GM19239 (cell line): Measurements from ENCODE around the gene SLC25A51.
A peak's percentile ranks its signal among the peaks of the same experiment; 100 is the strongest.
"Not testable (repeated sequence)": the region's sequence is repeated elsewhere in the genome, so short reads cannot be mapped to it uniquely, and the experiment has no call there.

Source experiments
- DNase-seq: peaks from one replicate; pipeline ENCODE4 v3.0.0; 2011; ENCODE audit warnings: low spot score; ENCODE audit not compliant: insufficient read length
- FAIRE-seq: peaks from 2 replicates; lab custom pipeline; 2011; peaks lifted over from hg19 to GRCh38; lab: Jason Lieb, UNC

Gene SLC25A51

DNA sequence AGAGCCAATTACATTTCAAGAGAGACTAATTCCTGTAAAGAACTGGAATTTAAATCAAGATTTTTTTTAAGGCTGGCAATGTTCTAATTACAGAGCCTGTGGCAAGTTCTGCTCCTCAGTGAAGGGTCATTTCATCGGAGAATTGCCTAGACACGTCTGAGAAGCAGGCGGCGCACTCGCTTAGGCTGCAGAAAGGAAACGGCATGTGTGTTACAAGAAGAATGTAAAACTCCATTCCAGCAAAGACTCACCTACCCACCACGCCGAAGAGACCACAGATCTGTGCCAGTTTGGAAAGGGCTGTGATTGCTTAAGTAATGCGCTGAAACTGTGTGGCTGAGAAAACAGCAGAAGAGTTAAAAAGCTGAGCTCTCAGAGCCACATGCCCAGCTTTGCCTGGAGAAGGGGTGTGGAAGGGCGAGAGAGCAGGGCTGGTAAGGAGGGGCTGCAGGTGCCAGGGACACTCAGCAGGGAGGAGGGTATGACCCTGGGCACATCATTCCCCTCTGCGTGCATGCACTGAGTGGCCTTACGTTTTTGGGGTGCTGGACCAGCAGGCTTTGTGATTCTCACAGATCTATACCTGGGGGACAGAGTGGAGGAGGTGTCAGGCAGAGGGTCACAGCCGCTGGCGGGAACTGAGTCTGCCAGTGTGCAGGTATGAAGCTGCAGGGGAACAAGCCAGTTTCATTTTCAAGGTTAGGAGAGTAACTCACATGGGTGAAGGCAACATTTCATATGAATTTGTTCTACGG is 17.8 kb upstream of the SLC25A51 start:
- FAIRE-seq: no peak
- DNase-seq: no peak

DNA sequence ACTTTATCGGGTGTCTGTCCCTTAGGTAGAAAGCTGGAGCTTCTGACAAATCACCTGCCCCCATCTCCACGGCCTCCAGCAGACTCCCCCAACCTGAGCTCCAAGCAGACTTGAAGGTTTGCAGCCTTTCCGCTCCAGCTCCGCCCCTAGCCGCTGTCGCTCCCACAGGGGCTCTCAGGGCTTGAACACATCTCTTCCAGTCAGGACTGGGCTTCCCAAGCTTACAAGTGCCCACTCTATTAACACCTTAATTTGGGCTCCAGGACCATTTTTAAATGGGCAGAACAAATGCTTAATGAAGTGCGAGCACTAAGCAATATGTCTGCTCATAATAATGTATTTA is 17.2 kb upstream of the SLC25A51 start:
- DNase-seq: no peak
- FAIRE-seq: no peak

- DNase-seq (peak; percentile 31), FAIRE-seq (peak; percentile 78)
These were observed 16.7 kb upstream of the SLC25A51 start for GRCh38 chr9:37920471-37921167.

GRCh38 chr9:37919956-37920335 is 16.0 kb upstream of the SLC25A51 start:
- DNase-seq: no peak
- no peak for FAIRE-seq

GRCh38 chr9:37919246-37919955 is 15.5 kb upstream of the SLC25A51 start:
- DNase-seq (no peak), FAIRE-seq (no peak)

DNA sequence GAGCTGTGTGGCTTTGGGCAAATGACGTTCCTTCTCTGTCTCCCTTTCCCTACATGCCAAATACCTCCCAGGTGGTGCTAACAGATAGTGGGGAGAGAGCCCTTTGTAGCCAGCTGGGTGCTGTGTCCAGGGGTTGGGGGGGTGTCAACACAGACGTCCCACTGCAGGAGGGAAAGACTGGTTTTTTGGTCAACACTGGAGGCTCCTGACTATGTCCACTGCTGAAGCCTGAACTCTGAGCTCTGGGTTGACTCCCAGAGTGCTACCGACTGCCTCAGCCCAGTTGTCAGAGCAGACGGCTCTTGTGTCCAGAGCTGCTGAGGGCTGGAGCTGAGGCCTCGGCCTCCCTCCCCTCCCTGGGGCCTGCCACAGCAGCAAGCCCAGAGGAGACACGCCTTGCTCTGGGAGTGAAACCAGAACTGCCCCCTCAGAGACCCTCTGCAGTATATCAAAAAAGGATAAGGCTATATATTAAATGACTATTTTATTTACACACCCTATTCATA is 14.8 kb upstream of the SLC25A51 start:
- DNase-seq: no peak
- FAIRE-seq: no peak

DNA sequence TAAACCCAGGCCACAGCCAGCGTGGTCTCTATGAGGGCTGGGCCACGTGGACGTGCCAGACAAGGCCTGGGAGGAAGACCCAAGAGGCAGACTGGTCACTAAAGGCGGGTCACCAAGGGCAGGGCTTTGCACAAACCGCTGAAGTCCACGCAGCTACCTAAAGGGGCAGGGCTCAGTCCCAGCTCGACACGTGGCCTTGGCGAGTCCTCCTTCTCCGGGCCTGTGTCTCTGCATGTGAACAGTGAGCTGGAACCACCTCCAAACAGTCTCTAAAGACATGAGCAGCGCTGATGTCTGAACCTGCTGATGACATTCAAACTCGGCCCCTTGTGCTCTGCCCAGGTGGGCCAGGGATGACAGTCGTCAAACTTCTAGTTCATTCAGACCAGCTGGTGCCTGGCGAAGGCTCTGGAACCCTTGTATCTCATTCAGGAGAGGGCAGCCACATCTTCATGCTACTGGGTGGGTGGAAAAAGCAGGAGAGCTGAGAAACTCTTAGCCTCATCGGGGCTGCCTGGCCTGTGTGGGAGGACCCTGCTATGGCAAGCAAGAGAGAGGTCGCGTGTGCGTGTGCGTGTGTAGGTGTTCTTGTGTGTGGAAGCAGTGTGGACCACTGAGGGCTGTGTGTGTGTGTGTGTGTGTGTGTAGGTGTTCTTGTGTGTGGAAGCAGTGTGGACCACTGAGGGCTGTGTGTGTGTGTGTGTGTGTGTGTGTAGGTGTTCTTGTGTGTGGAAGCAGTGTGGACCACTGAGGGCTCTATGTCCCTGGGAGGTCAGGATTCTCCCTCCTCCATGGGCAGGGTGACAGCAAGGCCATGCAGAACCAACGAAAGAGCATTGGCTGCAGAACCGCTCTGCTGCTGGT is 14.1 kb upstream of the SLC25A51 start:
- DNase-seq (no peak), FAIRE-seq (no peak)

DNA sequence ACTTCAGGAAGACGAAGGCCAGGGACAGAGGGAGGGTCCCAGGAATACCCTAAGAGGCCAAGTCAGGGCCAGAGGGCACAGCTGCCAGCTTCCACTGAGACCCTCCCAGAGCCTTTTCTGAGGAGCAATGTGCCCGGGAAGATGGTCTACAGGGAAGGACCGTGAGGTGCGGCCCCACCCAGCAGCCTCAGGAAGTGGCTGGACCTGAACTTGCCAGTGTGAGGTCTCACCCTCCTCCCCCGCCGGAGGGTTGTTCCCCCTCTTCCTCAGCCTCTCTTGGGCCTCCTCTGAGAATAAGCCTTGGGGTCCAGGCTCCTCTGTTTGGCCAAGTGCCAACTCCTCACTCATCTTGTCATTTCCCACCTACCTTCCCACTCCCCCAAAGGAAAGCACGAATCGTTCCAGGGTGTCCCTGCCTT is 13.4 kb upstream of the SLC25A51 start:
- FAIRE-seq: no peak
- no peak for DNase-seq

- DNase-seq (no peak), FAIRE-seq (no peak)
These were observed 12.8 kb upstream of the SLC25A51 start for GRCh38 chr9:37916471-37917312.

GRCh38 chr9:37915911-37916470 is 12.1 kb upstream of the SLC25A51 start:
- FAIRE-seq: no peak
- no peak for DNase-seq

- no peak for DNase-seq
- FAIRE-seq: no peak
These were observed 10.9 kb upstream of the SLC25A51 start for GRCh38 chr9:37914701-37915358.

- DNase-seq (no peak), FAIRE-seq (no peak)
These were observed 10.2 kb upstream of the SLC25A51 start for GRCh38 chr9:37914154-37914551.

DNA sequence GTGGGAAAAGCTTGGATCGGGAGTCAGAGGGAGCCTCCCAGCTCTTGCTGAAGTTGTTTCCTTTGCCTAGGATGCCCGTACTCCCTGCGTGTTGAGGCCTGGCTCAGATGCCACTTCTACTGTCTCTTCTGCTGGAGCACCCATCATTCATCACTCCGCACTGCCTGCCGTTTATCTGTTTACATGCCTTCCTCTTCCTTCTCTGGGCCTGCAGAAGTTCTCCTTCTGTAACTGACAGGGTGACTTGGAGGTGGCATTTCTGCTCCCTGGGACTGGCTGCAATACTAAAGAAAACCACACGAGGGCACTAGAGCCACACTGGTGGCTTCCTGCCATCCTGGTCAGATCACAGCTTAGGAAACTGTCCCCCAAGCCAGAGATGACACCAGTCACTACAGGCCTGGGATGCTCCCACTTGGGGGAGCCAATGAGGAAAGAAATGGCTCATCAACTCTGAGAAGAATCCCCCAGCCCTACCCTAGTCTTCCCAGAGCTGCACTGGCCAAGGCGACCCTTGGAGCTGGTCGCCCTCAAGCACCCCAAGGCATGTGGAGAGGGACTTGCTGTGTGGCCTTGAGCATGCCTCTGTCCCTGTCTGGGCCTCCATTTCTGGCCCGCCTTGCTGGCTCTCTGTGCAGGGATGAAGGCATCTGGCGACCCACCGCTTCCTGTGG is 9.7 kb upstream of the SLC25A51 start:
- DNase-seq: peak; percentile 81
- peak; percentile 97 for FAIRE-seq

DNA sequence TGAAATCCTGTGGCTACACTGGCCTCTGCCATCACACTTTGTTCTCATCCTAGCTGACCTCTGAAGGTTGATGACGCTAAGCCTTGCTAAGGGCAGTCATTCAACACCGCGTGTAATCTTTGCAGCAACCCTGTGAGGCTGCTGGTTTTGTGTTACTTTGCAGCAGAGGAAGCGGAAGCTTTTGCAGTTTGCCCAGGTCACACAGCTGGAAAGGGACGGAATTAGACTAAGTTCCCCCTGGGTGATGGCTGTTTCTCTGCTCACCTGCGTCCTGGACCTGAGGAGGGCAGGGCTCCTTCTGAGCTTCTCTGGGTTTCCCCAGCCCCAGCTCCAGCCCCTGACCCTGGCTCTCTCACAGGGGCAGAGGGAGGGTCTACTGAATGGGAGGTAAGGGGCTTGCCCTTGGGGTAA is 7.3 kb upstream of the SLC25A51 start:
- FAIRE-seq: no peak
- DNase-seq: no peak

- FAIRE-seq: no peak
These were observed 6.3 kb upstream of the SLC25A51 start for GRCh38 chr9:37910271-37910670.

GRCh38 chr9:37909836-37910235 is 5.9 kb upstream of the SLC25A51 start:
- DNase-seq, FAIRE-seq: not testable (repeated sequence)

More at GRCh38 chr9:37910271-37910670, 6.3 kb upstream of the SLC25A51 start:
- no peak for DNase-seq

- no peak for FAIRE-seq
These were observed 5.4 kb upstream of the SLC25A51 start for GRCh38 chr9:37909326-37909725.

GRCh38 chr9:37908698-37909186 is 4.8 kb upstream of the SLC25A51 start:
- DNase-seq: no peak
- FAIRE-seq: no peak

More at GRCh38 chr9:37909326-37909725, 5.4 kb upstream of the SLC25A51 start:
- DNase-seq: no peak
